ENCODE measurements around the gene INTS12. TPM values are rescaled to one million over a fixed set of nuclear protein-coding genes. Genes with fewer than 3 reads are reported as not detected.

The INTS12 gene
- total RNA-seq, 2 donors from 2014 or later: 13.5 to 15.7 TPM

GRCh38 chr4:105714932-105715331 is 6.4 kb upstream of the INTS12 start:
- no peaks in the 10 kb centered on the region for H3K27me3 ChIP-seq (ENCODE audit: control insufficient read depth, insufficient read depth, low read length, poor library complexity, severe bottlenecking)
- peaks cover 7% of the 10 kb centered on the region for H3K9me3 ChIP-seq (ENCODE audit: control insufficient read depth, low read length)
- Mint-ChIP-seq H3K9me3 (peaks cover 5% of the 10 kb centered on the region), H3K36me3 (ENCODE audit: low read depth) (peaks cover 16% of the 10 kb centered on the region), H3K4me1 (no peaks in the 10 kb centered on the region), H3K4me3 (no peak overlapping the region), H3K27ac (no peak overlapping the region), H3K27me3 (ENCODE audit: insufficient read depth) (no peaks in the 10 kb centered on the region)
- TF ChIP-seq, protein P1, sequence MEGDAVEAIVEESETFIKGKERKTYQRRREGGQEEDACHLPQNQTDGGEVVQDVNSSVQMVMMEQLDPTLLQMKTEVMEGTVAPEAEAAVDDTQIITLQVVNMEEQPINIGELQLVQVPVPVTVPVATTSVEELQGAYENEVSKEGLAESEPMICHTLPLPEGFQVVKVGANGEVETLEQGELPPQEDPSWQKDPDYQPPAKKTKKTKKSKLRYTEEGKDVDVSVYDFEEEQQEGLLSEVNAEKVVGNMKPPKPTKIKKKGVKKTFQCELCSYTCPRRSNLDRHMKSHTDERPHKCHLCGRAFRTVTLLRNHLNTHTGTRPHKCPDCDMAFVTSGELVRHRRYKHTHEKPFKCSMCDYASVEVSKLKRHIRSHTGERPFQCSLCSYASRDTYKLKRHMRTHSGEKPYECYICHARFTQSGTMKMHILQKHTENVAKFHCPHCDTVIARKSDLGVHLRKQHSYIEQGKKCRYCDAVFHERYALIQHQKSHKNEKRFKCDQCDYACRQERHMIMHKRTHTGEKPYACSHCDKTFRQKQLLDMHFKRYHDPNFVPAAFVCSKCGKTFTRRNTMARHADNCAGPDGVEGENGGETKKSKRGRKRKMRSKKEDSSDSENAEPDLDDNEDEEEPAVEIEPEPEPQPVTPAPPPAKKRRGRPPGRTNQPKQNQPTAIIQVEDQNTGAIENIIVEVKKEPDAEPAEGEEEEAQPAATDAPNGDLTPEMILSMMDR (conservative IDR thresholded peaks at IDR 0.05): no peak
- no peak for DNase-seq
- no peak overlapping the region for H3K4me3 ChIP-seq (ENCODE audit: low read length)
- H3K27ac ChIP-seq (ENCODE audit: low read depth, low read length): no peak overlapping the region
- 76 to 100% methylated on average over 1 of the region's 1 CpG for WGBS, 2 experiments (ENCODE audit: insufficient coverage in 1 of 2, insufficient read length in 1 of 2)
- peaks cover 17% of the 10 kb centered on the region for H3K36me3 ChIP-seq (ENCODE audit: control insufficient read depth, insufficient read depth, low read length)
- H3K9ac ChIP-seq (ENCODE audit: extremely low read depth, low read length, poor library complexity, severe bottlenecking): no peak overlapping the region
- no peaks in the 10 kb centered on the region for H3K4me1 ChIP-seq (ENCODE audit: control insufficient read depth, insufficient read depth, low read length)

- no peak overlapping the region for H3K4me3 ChIP-seq (ENCODE audit: low read length)
- H3K36me3 ChIP-seq (ENCODE audit: control insufficient read depth, insufficient read depth, low read length): peaks cover 10% of the 10 kb centered on the region
- peaks cover 5% of the 10 kb centered on the region for H3K9me3 Mint-ChIP-seq
- no peak overlapping the region for H3K4me3 Mint-ChIP-seq
- H3K36me3 Mint-ChIP-seq (ENCODE audit: low read depth): peaks cover 10% of the 10 kb centered on the region
- no peaks in the 10 kb centered on the region for H3K27me3 ChIP-seq (ENCODE audit: control insufficient read depth, insufficient read depth, low read length, poor library complexity, severe bottlenecking)
- TF ChIP-seq, protein P1 (conservative IDR thresholded peaks at IDR 0.05): no peak
- H3K4me1 ChIP-seq (ENCODE audit: control insufficient read depth, insufficient read depth, low read length): no peaks in the 10 kb centered on the region
- no peaks in the 10 kb centered on the region for H3K27me3 Mint-ChIP-seq (ENCODE audit: insufficient read depth)
- no peak overlapping the region for H3K27ac Mint-ChIP-seq
- H3K27ac ChIP-seq (ENCODE audit: low read depth, low read length): no peak overlapping the region
- WGBS, 2 experiments (ENCODE audit: insufficient coverage in 1 of 2, insufficient read length in 1 of 2): 93 to 100% methylated on average over 3 to 5 of the region's 5 CpGs
- DNase-seq: no peak
- no peak overlapping the region for H3K9ac ChIP-seq (ENCODE audit: extremely low read depth, low read length, poor library complexity, severe bottlenecking)
- peaks cover 3% of the 10 kb centered on the region for H3K4me1 Mint-ChIP-seq
- peaks cover 7% of the 10 kb centered on the region for H3K9me3 ChIP-seq (ENCODE audit: control insufficient read depth, low read length)
These were observed 5.6 kb upstream of the INTS12 start for GRCh38 chr4:105714071-105714521.

DNA sequence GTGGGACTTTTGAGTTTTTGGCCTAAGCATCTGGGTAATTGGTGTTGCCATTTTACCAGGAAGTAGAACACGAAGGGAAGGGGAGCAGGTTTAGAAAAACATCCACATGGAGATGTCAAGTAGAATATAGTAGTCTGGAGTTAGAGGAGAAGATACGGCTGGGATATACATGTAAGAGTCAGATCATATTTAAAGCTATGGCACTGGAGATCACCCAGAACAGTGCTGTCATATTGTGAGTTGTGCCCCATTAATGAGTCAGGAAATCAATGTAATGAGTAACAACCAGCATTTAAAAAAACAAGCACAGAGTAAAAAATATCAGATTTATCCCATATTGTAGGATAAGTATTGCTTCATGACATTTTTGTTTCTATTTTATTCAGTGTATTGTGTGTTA is 4.3 kb upstream of the INTS12 start:
- TF ChIP-seq, protein P1 (conservative IDR thresholded peaks at IDR 0.05): no peak
- Mint-ChIP-seq H3K9me3 (peaks cover 5% of the 10 kb centered on the region), H3K36me3 (ENCODE audit: low read depth) (peaks cover 4% of the 10 kb centered on the region), H3K4me3 (no peak overlapping the region), H3K27ac (no peak overlapping the region), H3K27me3 (ENCODE audit: insufficient read depth) (no peaks in the 10 kb centered on the region), H3K4me1 (peaks cover 5% of the 10 kb centered on the region)
- Histone ChIP-seq H3K4me1 (ENCODE audit: control insufficient read depth, insufficient read depth, low read length) (no peaks in the 10 kb centered on the region), H3K4me3 (ENCODE audit: low read length) (no peak overlapping the region), H3K27me3 (ENCODE audit: control insufficient read depth, insufficient read depth, low read length, poor library complexity, severe bottlenecking) (no peaks in the 10 kb centered on the region), H3K9ac (ENCODE audit: extremely low read depth, low read length, poor library complexity, severe bottlenecking) (no peak overlapping the region), H3K36me3 (ENCODE audit: control insufficient read depth, insufficient read depth, low read length) (peaks cover 4% of the 10 kb centered on the region), H3K27ac (ENCODE audit: low read depth, low read length) (no peak overlapping the region), H3K9me3 (ENCODE audit: control insufficient read depth, low read length) (peaks cover 7% of the 10 kb centered on the region)
- WGBS, 2 experiments (ENCODE audit: insufficient coverage in 1 of 2, insufficient read length in 1 of 2): 87 to 88% methylated on average over 2 of the region's 2 CpGs
- DNase-seq: no peak
